Measurements from ENCODE around the gene EMP1. TPM values are rescaled to one million over a fixed set of nuclear protein-coding genes. Genes with fewer than 3 reads are reported as not detected.

EMP1 gene
- total and polyA plus RNA-seq, 2 of the 8 experiments (the other 6 are each of a cell fraction or from before 2014, with no cell fraction given), result 0.17 to 0.65 TPM

- TF ChIP-seq CHD7 (IDR thresholded peaks at IDR 0.05; ENCODE audit: insufficient replicate concordance, low read length), result no peak
- TF ChIP-seq CHD1 (IDR thresholded peaks at IDR 0.05; ENCODE audit: low read depth, low read length), result no peak
- TF ChIP-seq CTCF (IDR thresholded peaks at IDR 0.05; ENCODE audit: control extremely low read depth in 1 of 3, insufficient read depth in 1 of 3, low read depth in 1 of 3, low read length in 3 of 3), result peak in 2 of 3 experiments; percentile 77 to 78; a peak in 3 of 4 replicates
- no peak for TF ChIP-seq EP300 (IDR thresholded peaks at IDR 0.05; ENCODE audit: borderline replicate concordance in 1 of 2, low read depth in 2 of 2, low read length in 2 of 2)
These were observed 15.5 kb downstream of the EMP1 start (continued) for GRCh38 chr12:13211859-13212664.

Data from H1 (cell line).